CD14-positive monocyte (primary cell): ENCODE results near the gene C16orf95. TPM values are rescaled to one million over a fixed set of nuclear protein-coding genes. Genes with fewer than 3 reads are reported as not detected.

Experiments
- DNase-seq, 3 donors: peaks; one replicate each; pipeline ENCODE4 v3.0.0-alpha.2; 2011 to 2022
- H2AFZ ChIP-seq: 2 replicates; pipeline ENCODE4 v1.6.0; 2012; ENCODE audit warnings: mild to moderate bottlenecking, low read depth, low read length, inconsistent platforms; ENCODE audit not compliant: insufficient read depth, poor library complexity, severe bottlenecking
- H3K27ac ChIP-seq, 2 donors: 1 replicate in 1 of 2; 2 replicates in 1 of 2; pipeline ENCODE4 v1.5.1; 2012 to 2013; ENCODE audit warnings: low read length in 2 of 2, control low read depth in 1 of 2, inconsistent platforms in 1 of 2, low read depth in 1 of 2, mild to moderate bottlenecking in 1 of 2
- H3K27me3 ChIP-seq, 2 donors: one replicate each; pipeline versions ENCODE4 v1.6.0 to v1.6.1; 2011 to 2013; ENCODE audit warnings: low read length in 2 of 2; ENCODE audit not compliant: control insufficient read depth in 2 of 2, insufficient read depth in 2 of 2
- H3K36me3 ChIP-seq, 2 donors: replicated peaks in 1 of 2; 1 replicate in 1 of 2; 2 replicates in 1 of 2; pipeline versions ENCODE4 v1.5.1 to v1.6.1; 2012 to 2013; ENCODE audit warnings: low read length in 2 of 2, control low read depth in 1 of 2, inconsistent platforms in 1 of 2, mild to moderate bottlenecking in 1 of 2; ENCODE audit not compliant: insufficient read depth in 2 of 2, control insufficient read depth in 1 of 2
- H3K4me1 ChIP-seq, 2 donors: 1 replicate in 1 of 2; 2 replicates in 1 of 2; pipeline versions ENCODE4 v1.5.1 to v1.6.1; 2012 to 2013; ENCODE audit warnings: low read length in 2 of 2, control low read depth in 1 of 2, inconsistent platforms in 1 of 2, mild to moderate bottlenecking in 1 of 2, moderate library complexity in 1 of 2; ENCODE audit not compliant: insufficient read depth in 2 of 2, control insufficient read depth in 1 of 2
- H3K4me2 ChIP-seq: replicated peaks from 2 replicates; pipeline ENCODE3; 2012; ENCODE audit warnings: low read length, moderate library complexity, mild to moderate bottlenecking; ENCODE audit not compliant: poor library complexity, severe bottlenecking; ENCODE audit errors: extremely low read depth
- H3K4me3 ChIP-seq, 3 experiments: fragments of 200-600 bp in 1 of 3; sonication (generic) in 1 of 3; replicated peaks in 1 of 3; 1 replicate in 2 of 3; 2 replicates in 1 of 3; pipeline ENCODE4 v1.5.1; 2011 to 2013; ENCODE audit warnings: low read length in 3 of 3, mild to moderate bottlenecking in 3 of 3, control low read depth in 2 of 3, low read depth in 2 of 3, inconsistent platforms in 1 of 3, moderate library complexity in 1 of 3
- H3K79me2 ChIP-seq: 2 replicates; pipeline ENCODE4 v1.6.0; 2012; ENCODE audit warnings: mild to moderate bottlenecking, control low read depth, inconsistent platforms, low read length, moderate library complexity; ENCODE audit not compliant: insufficient read depth
- H3K9ac ChIP-seq: 2 replicates; pipeline ENCODE4 v1.6.0; 2017; ENCODE audit warnings: low read length, mild to moderate bottlenecking; ENCODE audit not compliant: insufficient read depth, poor library complexity, severe bottlenecking
- H3K9me3 ChIP-seq, 2 donors: replicated peaks in 1 of 2; 1 replicate in 1 of 2; 2 replicates in 1 of 2; pipeline versions ENCODE4 v1.5.1 to v1.6.1; 2012 to 2013; ENCODE audit warnings: low read length in 2 of 2, control low read depth in 1 of 2; ENCODE audit not compliant: control insufficient read depth in 1 of 2, insufficient read depth in 1 of 2
- H4K20me1 ChIP-seq: 2 replicates; pipeline ENCODE4 v1.6.0; 2012; ENCODE audit warnings: mild to moderate bottlenecking, low read length, control low read depth, moderate library complexity; ENCODE audit not compliant: insufficient read depth
- H3K27ac Mint-ChIP-seq, 7 donors: one replicate each; pipeline ENCODE4 v1.8.0; 2020; ENCODE audit warnings: mild to moderate bottlenecking in 7 of 7, mixed read lengths in 7 of 7, moderate library complexity in 6 of 7, inconsistent platforms in 2 of 7
- H3K27me3 Mint-ChIP-seq, 3 donors: one replicate each; pipeline ENCODE4 v1.8.0; 2021 to 2022; ENCODE audit warnings: low read depth in 3 of 3, mild to moderate bottlenecking in 3 of 3, mixed read lengths in 3 of 3, moderate library complexity in 3 of 3, inconsistent platforms in 1 of 3
- H3K36me3 Mint-ChIP-seq, 2 donors: one replicate each; pipeline ENCODE4 v1.8.0; 2020; ENCODE audit warnings: mixed read lengths in 2 of 2, inconsistent platforms in 1 of 2, mild to moderate bottlenecking in 1 of 2
- H3K4me1 Mint-ChIP-seq: one replicate; pipeline ENCODE4 v1.8.0; 2020; ENCODE audit warnings: mild to moderate bottlenecking, mixed read lengths
- H3K4me3 Mint-ChIP-seq, 2 donors: one replicate each; pipeline ENCODE4 v1.8.0; 2020; ENCODE audit warnings: mild to moderate bottlenecking in 2 of 2, mixed read lengths in 2 of 2, moderate library complexity in 1 of 2
- H3K9me3 Mint-ChIP-seq, 7 donors: one replicate each; pipeline ENCODE4 v1.8.0; 2020 to 2022; ENCODE audit warnings: mixed read lengths in 7 of 7, mild to moderate bottlenecking in 6 of 7, moderate library complexity in 6 of 7, inconsistent platforms in 2 of 7
- CTCF ChIP-seq: fragments of 200-600 bp; IDR thresholded peaks from one replicate; pipeline ENCODE4 v1.8.0; 2022; ENCODE audit warnings: antibody characterized with exemption, mild to moderate bottlenecking
- WGBS: methylation state at CpG from one replicate; pipeline ENCODE4 v1.1.5; 2013; ENCODE audit warnings: missing lambda C conversion rate; ENCODE audit not compliant: insufficient coverage; 5-methylcytosine and 5-hydroxymethylcytosine counted together
- intact Hi-C, 2 donors: fragments of 100-400 bp; cut with micrococcal nuclease; formaldehyde crosslinking; loops; one replicate each; pipeline versions ENCODE4 v1.15.0 to v1.15.1; 2023
- polyA plus RNA-seq, 3 donors: library from polyadenylated mRNA; depleted of rRNA in 1 of 3; unstranded in 2 of 3; stranded (reverse) in 1 of 3; fragments of 300-500 nt in 2 of 3; fragments of >200 nt in 1 of 3; fragmentation: Illumina TruSeq in 2 of 3; gene quantifications; 1 replicate in 2 of 3; 2 replicates in 1 of 3; pipeline ENCODE4 v1.2.3, GENCODE V29; 2012 to 2021

The C16orf95 gene
- polyA plus RNA-seq, 3 donors: 0.89 to 1.9 (median 1.7) TPM

GRCh38 chr16:87335625-87336433 is 18.6 kb upstream of the C16orf95 start:
- no peak for TF ChIP-seq CTCF
- DNase-seq: no peak
- Mint-ChIP-seq H3K27ac (no peak overlapping the region), H3K36me3 (peaks cover 47 to 50% of the 10 kb centered on the region in 2 donors), H3K27me3 (peaks cover 7 to 20% (median 15%) of the 10 kb centered on the region in 3 donors), H3K4me3 (peak overlapping the region in 1 of 2 donors; percentile 47), H3K4me1 (peaks cover 9% of the 10 kb centered on the region), H3K9me3 (peaks cover 0 to 8% (median 2%) of the 10 kb centered on the region in 7 donors)
- intact Hi-C loops: no loop called here
- H2AFZ ChIP-seq: no peak overlapping the region
- no peak overlapping the region for H3K9ac ChIP-seq
- no peak overlapping the region for H3K4me3 ChIP-seq
- peaks cover 0 to 4% of the 10 kb centered on the region in 2 donors for H3K4me1 ChIP-seq
- H4K20me1 ChIP-seq: no peaks in the 10 kb centered on the region
- peaks cover 0 to 4% of the 10 kb centered on the region in 2 donors for H3K27me3 ChIP-seq
- 85% methylated on average over 11 of the region's 19 CpGs for WGBS
- H3K79me2 ChIP-seq: no peaks in the 10 kb centered on the region
- H3K9me3 ChIP-seq: no peaks in the 10 kb centered on the region
- no peak overlapping the region for H3K4me2 ChIP-seq
- H3K36me3 ChIP-seq: peaks cover 4 to 14% of the 10 kb centered on the region in 2 donors
- H3K27ac ChIP-seq: no peak overlapping the region

- Mint-ChIP-seq H3K4me3 (peak overlapping the region in 1 of 2 donors; percentile 37), H3K27ac (peak overlapping the region in 1 of 7 donors; percentile 79)
- H3K36me3 ChIP-seq: peaks cover 4 to 19% of the 10 kb centered on the region in 2 donors
These were observed 17.7 kb upstream of the C16orf95 start for GRCh38 chr16:87334651-87335624.

More at GRCh38 chr16:87334651-87335624, 17.7 kb upstream of the C16orf95 start:
- H2AFZ ChIP-seq: no peak overlapping the region
- no peaks in the 10 kb centered on the region for H4K20me1 ChIP-seq
- H3K9ac ChIP-seq: no peak overlapping the region
- Mint-ChIP-seq H3K4me1 (peaks cover 9% of the 10 kb centered on the region), H3K27me3 (peaks cover 7 to 20% (median 15%) of the 10 kb centered on the region in 3 donors), H3K9me3 (peaks cover 0 to 8% (median 1%) of the 10 kb centered on the region in 7 donors), H3K36me3 (peaks cover 47 to 52% of the 10 kb centered on the region in 2 donors)
- H3K4me3 ChIP-seq: no peak overlapping the region
- 93% methylated on average over 28 of the region's 29 CpGs for WGBS
- no peaks in the 10 kb centered on the region for H3K79me2 ChIP-seq
- H3K9me3 ChIP-seq: no peaks in the 10 kb centered on the region
- H3K4me2 ChIP-seq: no peak overlapping the region
- intact Hi-C loops: no loop called here
- peaks cover 0 to 4% of the 10 kb centered on the region in 2 donors for H3K27me3 ChIP-seq
- peaks cover 0 to 4% of the 10 kb centered on the region in 2 donors for H3K4me1 ChIP-seq
- TF ChIP-seq CTCF: no peak
- no peak for DNase-seq
- no peak overlapping the region for H3K27ac ChIP-seq
